MCF 10A (cell line): ENCODE results near the gene RUBCN. TPM values are rescaled to one million over a fixed set of nuclear protein-coding genes. Genes with fewer than 3 reads are reported as not detected.

ENCODE experiments used
- BruUV-seq: library from RNA; stranded (reverse); fragments of 400-500 nt; replicated peaks from 2 replicates; lab custom pipeline; 2021; lab: Mats Ljungman, UMichigan
- CTCF ChIA-PET: fragments of 300-600 bp; sonication (Branson Sonifier 250); formaldehyde crosslinking; extraction: SDS; loops from one replicate; lab custom pipeline; 2021; ENCODE audit warnings: antibody characterized with exemption, inconsistent platforms; lab: Yijun Ruan, JAX
- POLR2A ChIA-PET: fragments of 300-600, 350-650 bp; sonication (Branson Sonifier 250); formaldehyde crosslinking; extraction: SDS; loops from one replicate; lab custom pipeline; 2020; ENCODE audit warnings: antibody characterized with exemption, inconsistent platforms; lab: Yijun Ruan, JAX
- DNase-seq: peaks from one replicate; pipeline ENCODE4 v3.0.0-alpha.2; 2018; ENCODE audit not compliant: unreplicated experiment
- H3K27ac Mint-ChIP-seq: one replicate; pipeline ENCODE4 v1.8.0; 2022; ENCODE audit warnings: mild to moderate bottlenecking, low read depth, mixed read lengths; ENCODE audit not compliant: unreplicated experiment
- H3K27me3 Mint-ChIP-seq: one replicate; pipeline ENCODE4 v1.8.0; 2022; ENCODE audit warnings: mixed read lengths; ENCODE audit not compliant: insufficient read depth, unreplicated experiment
- H3K36me3 Mint-ChIP-seq: one replicate; pipeline ENCODE4 v1.8.0; 2022; ENCODE audit warnings: mild to moderate bottlenecking, moderate library complexity, mixed read lengths; ENCODE audit not compliant: insufficient read depth, unreplicated experiment
- H3K4me1 Mint-ChIP-seq: one replicate; pipeline ENCODE4 v1.8.0; 2022; ENCODE audit warnings: mixed read lengths; ENCODE audit not compliant: insufficient read depth, unreplicated experiment
- H3K4me3 Mint-ChIP-seq: one replicate; pipeline ENCODE4 v1.8.0; 2022; ENCODE audit warnings: mild to moderate bottlenecking, moderate library complexity, mixed read lengths; ENCODE audit not compliant: unreplicated experiment
- H3K9me3 Mint-ChIP-seq: one replicate; pipeline ENCODE4 v1.8.0; 2022; ENCODE audit warnings: mixed read lengths; ENCODE audit not compliant: unreplicated experiment
- intact Hi-C: fragments of 100-400 bp; cut with micrococcal nuclease; formaldehyde crosslinking; loops from 2 replicates; pipeline ENCODE4 v1.14.1; 2022
- total RNA-seq: library from RNA; stranded (reverse); gene quantifications from 2 replicates; pipeline ENCODE4 v1.2.3, GENCODE V29; 2022
- TF ChIP-seq, protein P1 (sequence below): fragments of 200-600 bp; IDR thresholded peaks from one replicate; pipeline ENCODE4 v1.8.0; 2022; ENCODE audit warnings: antibody characterized with exemption, mild to moderate bottlenecking; ENCODE audit not compliant: unreplicated experiment

RUBCN gene
- total RNA-seq, 1 experiment from 2014 or later, result 29.9 TPM

DNA sequence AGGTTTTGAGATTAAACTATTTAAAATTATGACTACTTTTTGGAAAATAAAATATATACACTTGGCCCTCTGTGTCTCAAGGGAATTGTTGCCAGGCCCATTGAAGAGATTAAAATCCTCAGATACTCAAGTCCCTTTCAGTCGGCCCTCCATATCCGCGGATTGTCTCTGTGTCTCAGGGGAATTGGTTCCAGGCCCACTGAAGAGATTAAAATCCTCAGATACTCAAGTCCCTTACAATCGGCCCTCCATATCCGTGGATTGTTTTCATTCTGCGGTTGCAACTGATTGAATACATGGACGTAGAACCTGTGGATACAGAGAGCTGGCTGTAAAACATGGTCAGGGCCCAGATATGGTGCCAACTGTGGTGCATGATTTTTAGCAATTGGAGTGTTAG, 38.6 kb upstream of the RUBCN start:
- H3K27ac Mint-ChIP-seq, result peak overlapping the region; percentile 43
- CTCF ChIA-PET, result no interaction called here
- TF ChIP-seq, protein P1, sequence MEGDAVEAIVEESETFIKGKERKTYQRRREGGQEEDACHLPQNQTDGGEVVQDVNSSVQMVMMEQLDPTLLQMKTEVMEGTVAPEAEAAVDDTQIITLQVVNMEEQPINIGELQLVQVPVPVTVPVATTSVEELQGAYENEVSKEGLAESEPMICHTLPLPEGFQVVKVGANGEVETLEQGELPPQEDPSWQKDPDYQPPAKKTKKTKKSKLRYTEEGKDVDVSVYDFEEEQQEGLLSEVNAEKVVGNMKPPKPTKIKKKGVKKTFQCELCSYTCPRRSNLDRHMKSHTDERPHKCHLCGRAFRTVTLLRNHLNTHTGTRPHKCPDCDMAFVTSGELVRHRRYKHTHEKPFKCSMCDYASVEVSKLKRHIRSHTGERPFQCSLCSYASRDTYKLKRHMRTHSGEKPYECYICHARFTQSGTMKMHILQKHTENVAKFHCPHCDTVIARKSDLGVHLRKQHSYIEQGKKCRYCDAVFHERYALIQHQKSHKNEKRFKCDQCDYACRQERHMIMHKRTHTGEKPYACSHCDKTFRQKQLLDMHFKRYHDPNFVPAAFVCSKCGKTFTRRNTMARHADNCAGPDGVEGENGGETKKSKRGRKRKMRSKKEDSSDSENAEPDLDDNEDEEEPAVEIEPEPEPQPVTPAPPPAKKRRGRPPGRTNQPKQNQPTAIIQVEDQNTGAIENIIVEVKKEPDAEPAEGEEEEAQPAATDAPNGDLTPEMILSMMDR, result no peak
- POLR2A ChIA-PET, result interaction anchor here (0.6 to 1.4 kb wide), 4 partner anchors 17 to 47 kb away, joined by 3 to 4 read pairs (median 4); no protein-coding TSS in a partner anchor
- H3K9me3 Mint-ChIP-seq, result no peaks in the 10 kb centered on the region
- intact Hi-C loops, result no loop called here
- DNase-seq, result no peak
- no peaks in the 10 kb centered on the region for H3K4me1 Mint-ChIP-seq
- no peak overlapping the region for H3K4me3 Mint-ChIP-seq
- H3K27me3 Mint-ChIP-seq, result no peaks in the 10 kb centered on the region
- peaks cover 93% of the 10 kb centered on the region for H3K36me3 Mint-ChIP-seq
- BruUV-seq, result TSS peak; percentile 4

- CTCF ChIA-PET, result no interaction called here
- Mint-ChIP-seq H3K9me3 (no peaks in the 10 kb centered on the region), H3K27me3 (no peaks in the 10 kb centered on the region), H3K36me3 (peaks cover 15% of the 10 kb centered on the region), H3K4me3 (no peak overlapping the region), H3K4me1 (no peaks in the 10 kb centered on the region), H3K27ac (no peak overlapping the region)
- POLR2A ChIA-PET, result no interaction called here
- DNase-seq, result no peak
- BruUV-seq, result no TSS peak
- intact Hi-C loops, result no loop called here
- TF ChIP-seq, protein P1, result no peak
Observed at GRCh38 chr3:197761784-197762183, 25.1 kb upstream of the RUBCN start.

- no TSS peak for BruUV-seq
- POLR2A ChIA-PET, result interaction anchor here (0.6 to 1.0 kb wide), 3 partner anchors 12 to 29 kb away, joined by 3 read pairs; no protein-coding TSS in a partner anchor
Observed at GRCh38 chr3:197758512-197758911, 21.8 kb upstream of the RUBCN start.

DNA sequence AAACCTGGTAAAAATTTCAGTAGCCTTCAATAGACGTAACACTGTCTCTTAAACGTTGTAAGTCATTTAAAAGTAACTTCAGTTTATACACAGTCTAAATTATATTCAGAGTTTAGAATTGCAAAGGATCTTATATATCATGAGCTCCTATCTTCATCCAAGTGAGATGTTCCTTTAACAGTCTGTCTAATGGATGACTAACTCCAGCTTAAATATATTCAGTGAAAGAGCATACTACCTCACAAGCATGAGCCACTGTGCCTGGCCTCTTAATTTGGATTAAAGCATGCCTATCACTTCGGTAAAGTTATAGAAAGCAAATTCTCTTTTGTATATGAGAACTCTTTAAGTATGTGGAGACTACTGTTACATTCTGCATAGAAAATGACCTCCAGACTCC, 20.0 kb upstream of the RUBCN start:
- BruUV-seq, result no TSS peak
- DNase-seq, result no peak
- Mint-ChIP-seq H3K4me3 (no peak overlapping the region), H3K27ac (no peak overlapping the region), H3K9me3 (no peaks in the 10 kb centered on the region), H3K36me3 (no peaks in the 10 kb centered on the region), H3K4me1 (peaks cover 16% of the 10 kb centered on the region), H3K27me3 (no peaks in the 10 kb centered on the region)
- CTCF ChIA-PET, result interaction anchor here (0.5 to 0.7 kb wide), 2 partner anchors 263 to 621 kb away, joined by 3 read pairs; no protein-coding TSS in a partner anchor
- POLR2A ChIA-PET, result no interaction called here
- TF ChIP-seq, protein P1, result no peak
- intact Hi-C loops, result no loop called here

More at GRCh38 chr3:197758512-197758911, 21.8 kb upstream of the RUBCN start:
- intact Hi-C loops, result no loop called here
- no peaks in the 10 kb centered on the region for H3K9me3 Mint-ChIP-seq
- no peak overlapping the region for H3K4me3 Mint-ChIP-seq
- H3K36me3 Mint-ChIP-seq, result no peaks in the 10 kb centered on the region
- H3K27ac Mint-ChIP-seq, result no peak overlapping the region
- peaks cover 10% of the 10 kb centered on the region for H3K4me1 Mint-ChIP-seq
- no peak for DNase-seq
- TF ChIP-seq, protein P1, result no peak
- CTCF ChIA-PET, result interaction anchor here (0.6 kb wide), 1 partner anchor 32 kb away, joined by 3 read pairs; no protein-coding TSS in a partner anchor
- H3K27me3 Mint-ChIP-seq, result no peaks in the 10 kb centered on the region
